CD4-positive, alpha-beta T cell (primary cell): ENCODE measurements around the gene CGREF1. TPM values are rescaled to one million over a fixed set of nuclear protein-coding genes. Genes with fewer than 3 reads are reported as not detected.

Experiments
- ATAC-seq: fragments of 200-7000 bp; cut with Tn5 transposase; one replicate; pipeline ENCODE4 v1.10.0; 2022; ENCODE audit warnings: mild to moderate bottlenecking; ENCODE audit not compliant: poor library complexity
- CTCF ChIA-PET: fragments of 350-600 bp; sonication (Branson Sonifier 250); formaldehyde crosslinking; loops from one replicate; lab custom pipeline; 2021; ENCODE audit warnings: antibody characterized with exemption, inconsistent platforms; lab: Charles Lee
- POLR2A ChIA-PET: fragments of 350-600 bp; sonication (Branson Sonifier 250); formaldehyde crosslinking; loops from one replicate; lab custom pipeline; 2021; ENCODE audit warnings: antibody characterized with exemption, inconsistent platforms; lab: Charles Lee
- DNase-seq, 14 experiments: peaks; one replicate each; pipeline ENCODE4 v3.0.0-alpha.2; 2013 to 2020; ENCODE audit warnings: mixed read lengths in 2 of 14
- H3K27ac ChIP-seq, 2 donors: one replicate each; pipeline versions ENCODE4 v1.5.1 to v1.7.0; 2013; ENCODE audit warnings: low read length in 2 of 2, low read depth in 1 of 2, mild to moderate bottlenecking in 1 of 2
- H3K27me3 ChIP-seq, 2 experiments: 1 replicate in 1 of 2; 2 replicates in 1 of 2; pipeline versions ENCODE4 v1.6.1 to v1.7.0; 2013; ENCODE audit warnings: low read length in 2 of 2, control low read depth in 1 of 2, mild to moderate bottlenecking in 1 of 2, moderate library complexity in 1 of 2; ENCODE audit not compliant: insufficient read depth in 2 of 2, control insufficient read depth in 1 of 2
- H3K36me3 ChIP-seq: one replicate; pipeline ENCODE4 v1.6.1; 2013; ENCODE audit warnings: low read length, control low read depth; ENCODE audit not compliant: insufficient read depth
- H3K4me1 ChIP-seq: one replicate; pipeline ENCODE4 v1.6.1; 2013; ENCODE audit warnings: low read length, control low read depth; ENCODE audit not compliant: insufficient read depth
- H3K4me3 ChIP-seq: one replicate; pipeline ENCODE4 v1.5.1; 2013; ENCODE audit warnings: mild to moderate bottlenecking, low read length, moderate library complexity
- H3K9me3 ChIP-seq, 2 experiments: 1 replicate in 1 of 2; 2 replicates in 1 of 2; pipeline versions ENCODE4 v1.6.1 to v1.7.0; 2013; ENCODE audit warnings: low read length in 2 of 2, mild to moderate bottlenecking in 2 of 2, control low read depth in 1 of 2, moderate library complexity in 1 of 2; ENCODE audit not compliant: control insufficient read depth in 1 of 2, insufficient read depth in 1 of 2
- H3K27ac Mint-ChIP-seq: one replicate; pipeline ENCODE4 v1.8.0; 2020; ENCODE audit warnings: mixed read lengths
- H3K27me3 Mint-ChIP-seq: one replicate; pipeline ENCODE4 v1.8.0; 2021; ENCODE audit warnings: mixed read lengths
- H3K36me3 Mint-ChIP-seq: one replicate; pipeline ENCODE4 v1.8.0; 2021; ENCODE audit warnings: low read depth, mixed read lengths
- H3K4me1 Mint-ChIP-seq: one replicate; pipeline ENCODE4 v1.8.0; 2021; ENCODE audit warnings: low read depth, mixed read lengths
- H3K4me3 Mint-ChIP-seq: one replicate; pipeline ENCODE4 v1.8.0; 2020; ENCODE audit warnings: mild to moderate bottlenecking, mixed read lengths
- H3K9me3 Mint-ChIP-seq: one replicate; pipeline ENCODE4 v1.8.0; 2020; ENCODE audit warnings: mixed read lengths
- intact Hi-C, 2 experiments: fragments of 100-400 bp; cut with DNase I in 1 of 2; cut with micrococcal nuclease in 1 of 2; formaldehyde crosslinking; loops; one replicate each; pipeline versions ENCODE4 v1.15.1 to v1.9.0; 2023 to 2025; cut with DNase I, micrococcal nuclease
- total RNA-seq, 174 experiments: library from RNA in 2 of 174; stranded (reverse) in 2 of 174; gene quantifications; one replicate each; pipeline ENCODE4 v1.2.3 and lab custom pipeline; 2021 to 2026
- TF ChIP-seq, protein P1 (sequence below): fragments of 200-600 bp; IDR thresholded peaks from one replicate; pipeline ENCODE4 v1.8.0; 2022; ENCODE audit warnings: antibody characterized with exemption, mild to moderate bottlenecking

CGREF1 gene
- total RNA-seq, 2 experiments from 2014 or later, result not detected

DNA sequence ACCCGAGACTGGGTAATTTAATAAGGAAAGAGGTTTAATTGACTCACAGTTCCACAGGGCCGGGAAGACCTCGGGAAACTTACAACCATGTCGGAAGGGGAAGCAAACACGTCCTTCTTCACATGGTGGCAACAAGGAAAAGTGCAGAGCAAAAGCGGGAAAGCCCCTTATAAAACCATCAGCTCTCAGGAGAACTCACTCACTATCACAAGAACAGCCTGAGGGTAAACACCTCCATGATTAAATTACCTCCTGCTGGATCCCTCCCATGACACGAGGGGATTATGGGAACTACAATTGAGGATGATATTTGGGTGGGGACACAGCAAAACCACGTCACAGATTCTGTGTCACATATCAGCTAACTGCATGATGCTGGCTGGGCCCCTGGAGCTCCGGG, 41.3 kb upstream of the CGREF1 start:
- CTCF ChIA-PET, result interaction anchor here (1.8 kb wide), 1 partner anchor 10 kb away, joined by 7 read pairs; no protein-coding TSS in a partner anchor
- H3K27me3 Mint-ChIP-seq, result peaks cover 4% of the 10 kb centered on the region
- ATAC-seq, result no peak
- TF ChIP-seq, protein P1, sequence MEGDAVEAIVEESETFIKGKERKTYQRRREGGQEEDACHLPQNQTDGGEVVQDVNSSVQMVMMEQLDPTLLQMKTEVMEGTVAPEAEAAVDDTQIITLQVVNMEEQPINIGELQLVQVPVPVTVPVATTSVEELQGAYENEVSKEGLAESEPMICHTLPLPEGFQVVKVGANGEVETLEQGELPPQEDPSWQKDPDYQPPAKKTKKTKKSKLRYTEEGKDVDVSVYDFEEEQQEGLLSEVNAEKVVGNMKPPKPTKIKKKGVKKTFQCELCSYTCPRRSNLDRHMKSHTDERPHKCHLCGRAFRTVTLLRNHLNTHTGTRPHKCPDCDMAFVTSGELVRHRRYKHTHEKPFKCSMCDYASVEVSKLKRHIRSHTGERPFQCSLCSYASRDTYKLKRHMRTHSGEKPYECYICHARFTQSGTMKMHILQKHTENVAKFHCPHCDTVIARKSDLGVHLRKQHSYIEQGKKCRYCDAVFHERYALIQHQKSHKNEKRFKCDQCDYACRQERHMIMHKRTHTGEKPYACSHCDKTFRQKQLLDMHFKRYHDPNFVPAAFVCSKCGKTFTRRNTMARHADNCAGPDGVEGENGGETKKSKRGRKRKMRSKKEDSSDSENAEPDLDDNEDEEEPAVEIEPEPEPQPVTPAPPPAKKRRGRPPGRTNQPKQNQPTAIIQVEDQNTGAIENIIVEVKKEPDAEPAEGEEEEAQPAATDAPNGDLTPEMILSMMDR, result no peak
- no peaks in the 10 kb centered on the region for H3K9me3 Mint-ChIP-seq
- H3K9me3 ChIP-seq, result no peaks in the 10 kb centered on the region
- no peaks in the 10 kb centered on the region for H3K36me3 ChIP-seq
- H3K4me1 ChIP-seq, result no peaks in the 10 kb centered on the region
- no peak for DNase-seq
- H3K4me1 Mint-ChIP-seq, result no peaks in the 10 kb centered on the region
- intact Hi-C loops, result no loop called here
- no peak overlapping the region for H3K27ac Mint-ChIP-seq
- no peaks in the 10 kb centered on the region for H3K27me3 ChIP-seq
- H3K4me3 ChIP-seq, result no peak overlapping the region
- no peaks in the 10 kb centered on the region for H3K36me3 Mint-ChIP-seq
- POLR2A ChIA-PET, result no interaction called here
- no peak overlapping the region for H3K27ac ChIP-seq
- H3K4me3 Mint-ChIP-seq, result no peak overlapping the region

DNA sequence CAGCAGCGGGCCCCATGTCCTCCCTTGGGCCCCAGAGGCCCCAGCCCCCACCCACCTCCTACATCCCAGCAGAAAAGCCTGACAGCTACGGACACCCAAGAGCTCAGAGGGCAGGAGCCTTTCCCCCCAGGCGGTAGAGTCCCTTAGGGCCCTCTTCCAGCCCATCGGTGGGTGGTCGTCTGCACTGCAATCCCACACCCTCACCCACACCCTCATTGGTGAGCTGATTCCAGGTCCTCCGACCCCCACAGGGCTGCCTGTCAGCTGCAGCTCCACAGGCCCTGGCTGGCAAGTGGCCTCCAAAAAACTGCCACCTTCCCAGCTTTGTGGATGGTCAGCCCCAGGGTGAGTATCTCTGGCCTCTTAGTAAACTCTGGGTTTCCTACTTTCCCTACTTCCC, 40.3 kb upstream of the CGREF1 start:
- Mint-ChIP-seq H3K27ac (no peak overlapping the region), H3K36me3 (no peaks in the 10 kb centered on the region), H3K27me3 (peaks cover 4% of the 10 kb centered on the region), H3K4me3 (no peak overlapping the region), H3K9me3 (no peaks in the 10 kb centered on the region), H3K4me1 (no peaks in the 10 kb centered on the region)
- TF ChIP-seq, protein P1, result no peak
- ATAC-seq, result no peak
- CTCF ChIA-PET, result no interaction called here
- Histone ChIP-seq H3K27ac (no peak overlapping the region), H3K36me3 (no peaks in the 10 kb centered on the region), H3K27me3 (no peaks in the 10 kb centered on the region), H3K4me3 (no peak overlapping the region), H3K9me3 (no peaks in the 10 kb centered on the region), H3K4me1 (no peaks in the 10 kb centered on the region)
- DNase-seq, result no peak
- POLR2A ChIA-PET, result no interaction called here
- intact Hi-C loops, result no loop called here

DNA sequence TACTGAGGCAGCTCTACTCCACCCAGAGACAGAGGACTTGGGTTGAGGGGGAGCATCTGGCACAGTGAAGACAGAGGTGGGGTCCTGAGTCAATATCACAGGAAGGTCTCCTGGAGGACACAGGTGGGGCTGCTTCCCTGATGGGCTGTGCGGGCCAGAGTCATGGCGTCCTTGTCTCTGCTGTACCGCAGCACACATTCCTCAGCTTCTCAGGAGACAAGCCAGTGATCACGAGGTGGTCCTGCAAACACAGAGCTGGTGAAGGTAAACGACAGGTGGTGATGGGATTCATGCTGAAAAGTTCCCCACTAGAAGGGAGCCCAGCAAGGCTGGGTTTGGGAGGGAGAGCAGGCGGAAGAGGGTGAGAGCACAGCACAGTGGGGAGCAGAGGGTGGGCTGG, 39.5 kb upstream of the CGREF1 start:
- POLR2A ChIA-PET, result no interaction called here
- no peaks in the 10 kb centered on the region for H3K27me3 ChIP-seq
- H3K4me1 ChIP-seq, result no peaks in the 10 kb centered on the region
- Mint-ChIP-seq H3K4me3 (no peak overlapping the region), H3K9me3 (no peaks in the 10 kb centered on the region), H3K27me3 (peaks cover 4% of the 10 kb centered on the region), H3K36me3 (no peaks in the 10 kb centered on the region), H3K4me1 (no peaks in the 10 kb centered on the region), H3K27ac (no peak overlapping the region)
- ATAC-seq, result no peak
- TF ChIP-seq, protein P1, result no peak
- H3K36me3 ChIP-seq, result no peaks in the 10 kb centered on the region
- H3K27ac ChIP-seq, result no peak overlapping the region
- H3K4me3 ChIP-seq, result no peak overlapping the region
- no peaks in the 10 kb centered on the region for H3K9me3 ChIP-seq
- intact Hi-C loops, result no loop called here
- CTCF ChIA-PET, result no interaction called here
- no peak for DNase-seq
